T-helper 1 cell (primary cell): ENCODE data around the gene C19orf85.
"Not testable (repeated sequence)": the region's sequence is repeated elsewhere in the genome, so short reads cannot be mapped to it uniquely, and the experiment has no call there.

ENCODE experiments used
- DNase-seq, 5 donors: peaks; one replicate each; pipeline ENCODE4 v3.0.0-alpha.2; 2012 to 2020

C19orf85 gene

DNA sequence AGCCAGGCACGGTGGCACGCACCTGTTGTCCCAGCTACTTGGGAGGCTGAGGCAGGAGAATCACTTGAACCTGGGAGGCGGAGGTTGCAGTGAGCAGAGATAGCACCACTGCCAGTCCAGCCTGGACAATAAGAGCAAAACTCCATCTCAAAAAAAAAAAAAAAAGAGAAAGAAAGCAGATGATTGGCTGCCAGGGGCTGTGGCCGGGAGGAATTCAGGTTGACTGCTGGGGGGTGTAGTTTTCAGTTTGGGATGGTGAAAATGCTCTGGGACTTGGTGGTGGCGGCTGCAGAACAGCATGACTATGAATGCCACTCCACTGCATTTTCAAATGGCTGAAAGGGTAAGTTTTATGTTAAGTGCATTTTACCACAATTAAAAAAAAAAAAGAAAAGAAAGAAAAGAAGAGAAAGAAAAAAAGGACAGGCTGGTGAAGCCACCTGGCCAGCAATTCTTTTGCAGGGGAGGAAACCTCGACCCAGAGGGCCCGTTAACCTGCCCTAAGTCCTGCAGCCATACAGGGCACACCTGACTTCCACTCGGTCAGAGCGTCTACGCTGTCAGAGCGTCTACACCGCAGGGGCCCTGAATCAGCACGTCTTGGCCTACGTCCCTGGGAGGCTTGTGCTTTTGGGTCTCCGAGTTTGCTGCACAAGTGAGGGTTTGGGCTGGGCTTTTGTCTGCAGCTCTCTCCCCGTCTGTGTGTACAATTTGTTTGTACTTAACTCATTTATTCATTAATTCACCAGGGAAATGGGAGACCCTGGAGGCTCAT lies 6.7 kb downstream of the C19orf85 start:
- no peak for DNase-seq

DNA sequence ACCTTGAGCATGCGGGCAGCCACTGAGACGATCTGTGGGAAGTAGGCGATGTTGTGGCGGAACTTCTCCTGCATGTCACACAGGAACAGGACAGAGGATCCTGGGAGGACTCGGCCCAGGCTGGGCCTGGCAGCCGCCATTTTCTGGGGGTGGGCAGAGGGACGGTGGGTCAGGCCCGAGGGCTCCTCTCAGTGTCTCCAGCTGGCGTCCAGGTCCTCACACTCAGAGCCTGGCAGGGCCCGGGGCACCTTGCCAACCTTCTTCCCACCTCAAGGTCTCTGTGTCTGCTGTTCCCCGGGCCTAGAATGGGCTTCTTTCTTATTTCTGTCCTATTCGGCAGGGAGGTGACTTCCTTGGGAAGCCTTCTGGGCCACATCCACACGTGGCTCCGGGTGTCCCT lies 8.2 kb downstream of the C19orf85 start:
- no peak for DNase-seq

GRCh38 chr19:55455576-55456235 lies 8.8 kb downstream of the C19orf85 start:
- no peak for DNase-seq

DNA sequence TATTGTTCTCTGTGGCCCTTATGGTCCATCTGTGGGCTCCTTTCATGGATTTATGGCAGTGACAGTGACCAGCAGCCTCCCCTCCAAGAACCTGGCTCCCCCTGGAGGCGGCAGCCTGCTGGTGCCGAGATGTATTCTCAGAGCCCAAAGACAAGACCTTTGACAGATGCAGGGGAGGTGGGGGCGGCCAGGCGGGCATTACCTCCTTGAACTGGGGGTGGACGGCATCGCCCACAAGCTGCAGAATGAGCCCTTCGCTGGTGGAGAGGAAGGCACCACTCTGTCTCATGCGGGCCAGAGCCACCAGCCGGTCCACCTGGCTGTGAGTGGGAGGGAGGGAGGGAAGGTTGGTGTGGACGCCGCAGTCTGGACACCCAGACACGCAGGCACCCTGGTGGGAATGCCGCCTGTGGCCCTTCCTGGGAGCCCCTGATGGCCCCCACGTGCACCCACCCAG lies 9.7 kb downstream of the C19orf85 start:
- peak in 3 of 5 donors; percentile 28 to 41 (median 34) for DNase-seq

DNA sequence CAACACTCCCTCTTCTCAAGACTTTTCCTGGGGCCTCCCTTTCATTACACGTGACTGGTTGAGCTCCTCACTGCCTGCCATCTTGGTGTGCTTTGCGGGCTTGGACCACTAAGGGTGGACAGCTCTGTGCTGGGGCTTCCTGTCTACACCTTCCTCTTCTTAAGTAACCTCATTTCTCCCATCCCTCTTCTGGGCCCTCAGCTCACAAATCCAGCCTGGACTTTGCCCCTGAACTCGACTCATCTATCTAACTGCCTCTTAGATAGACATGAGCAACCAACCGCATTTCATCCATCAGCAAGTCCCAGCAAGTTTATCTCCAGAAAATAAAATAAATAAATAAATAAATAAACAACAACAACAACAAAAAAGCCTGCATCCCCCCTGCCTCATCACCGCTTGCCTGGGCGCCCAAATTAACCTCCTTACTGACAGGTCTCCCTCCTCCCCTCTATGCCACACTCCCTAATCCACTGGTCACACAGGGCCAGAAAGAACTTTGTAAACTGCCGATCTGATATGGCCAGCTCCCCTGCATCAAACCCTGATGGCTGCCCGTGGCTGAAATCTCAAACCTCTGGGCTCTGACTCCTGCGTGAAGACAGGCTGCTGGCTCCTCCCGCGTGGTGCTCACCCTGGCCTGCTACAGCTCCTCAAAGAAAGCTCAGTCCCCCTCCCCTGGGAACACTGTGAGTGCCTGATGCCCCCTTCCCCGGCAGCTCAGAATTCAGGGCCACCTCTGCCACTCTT lies 10.9 kb downstream of the C19orf85 start:
- DNase-seq: no peak

GRCh38 chr19:55452749-55453346 lies 11.7 kb downstream of the C19orf85 start:
- peak in 2 of 5 donors; percentile 31 to 39 for DNase-seq

DNA sequence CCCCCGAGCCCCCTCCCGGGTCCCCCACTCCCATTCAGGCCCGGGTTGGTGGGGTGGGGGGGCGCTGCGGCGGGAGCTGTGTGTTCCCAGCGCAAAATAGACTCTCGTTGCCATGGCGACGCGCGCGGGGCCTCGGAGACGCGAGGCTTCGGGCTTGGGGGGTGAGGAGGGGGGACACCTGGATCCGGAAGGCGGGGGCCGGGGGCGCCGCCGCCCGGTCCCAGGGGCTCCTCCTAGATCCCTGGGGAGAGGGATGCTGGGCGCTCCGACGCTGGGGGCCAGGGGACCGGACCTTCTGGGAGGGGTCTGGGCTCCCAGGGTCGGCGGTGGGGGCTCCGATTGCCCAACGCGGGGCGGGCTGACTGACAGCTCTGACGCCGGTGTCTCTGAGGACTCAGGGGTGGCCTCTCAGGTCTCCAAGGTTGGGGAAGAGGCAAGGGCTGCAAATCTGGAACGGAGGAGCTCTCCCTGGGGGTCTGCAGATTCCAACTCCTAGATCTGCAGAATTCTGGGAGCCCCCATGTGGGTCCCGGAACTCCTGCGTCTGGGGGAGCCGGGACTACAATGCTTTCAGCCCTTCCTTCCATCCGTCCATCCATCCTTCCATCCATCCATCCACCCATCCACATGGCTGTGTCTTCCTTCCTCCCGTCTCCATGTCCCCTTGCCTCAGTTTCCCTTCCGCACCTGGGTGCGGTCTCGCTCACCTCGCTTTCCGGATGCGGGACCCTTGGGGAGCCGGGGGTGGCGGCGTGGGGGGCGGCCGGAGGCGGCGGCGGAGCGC lies 12.4 kb downstream of the C19orf85 start:
- peak in 1 of 5 donors; percentile 34 for DNase-seq

DNA sequence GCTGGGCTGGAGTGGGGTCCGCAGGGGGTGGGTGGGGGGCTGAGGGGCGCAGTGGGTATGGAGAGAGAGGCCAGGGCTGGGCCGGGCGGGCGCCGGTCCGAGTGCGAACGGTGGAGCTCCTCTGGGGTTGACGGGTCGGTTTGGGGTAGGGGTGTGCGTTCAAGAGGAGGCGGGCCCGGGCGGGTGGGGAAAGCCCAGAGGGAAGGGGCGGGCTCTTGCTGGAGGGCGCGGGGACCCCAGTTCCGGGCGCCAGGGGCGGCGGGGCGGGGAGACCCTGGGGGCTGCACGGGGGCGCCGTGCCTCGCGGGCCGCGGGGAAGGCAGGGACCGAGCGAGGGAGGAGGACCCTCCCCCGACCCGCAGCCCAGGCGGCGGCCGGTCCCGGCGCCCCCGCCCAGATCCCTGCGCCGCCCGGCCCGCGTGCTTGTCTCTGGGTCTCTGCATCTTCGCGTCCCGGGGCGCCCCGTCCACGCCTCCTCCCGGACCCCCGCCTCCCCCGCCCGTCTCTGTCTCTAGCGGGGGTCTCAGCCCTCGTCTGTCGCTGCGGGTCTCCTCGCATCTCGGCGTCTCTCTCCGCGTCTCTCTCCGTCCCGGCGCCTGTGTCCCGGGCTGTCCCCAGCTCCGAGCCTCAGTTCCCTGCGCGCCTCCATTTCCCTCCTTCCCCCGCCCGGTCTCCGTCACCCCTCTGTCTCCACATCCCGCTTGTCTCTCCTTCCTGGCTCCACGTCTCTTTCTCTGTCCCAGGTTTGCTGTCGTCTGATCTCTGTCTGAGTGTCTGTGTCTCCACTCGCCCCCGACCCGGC lies 13.2 kb downstream of the C19orf85 start:
- DNase-seq: peak in 1 of 5 donors; percentile 22

DNA sequence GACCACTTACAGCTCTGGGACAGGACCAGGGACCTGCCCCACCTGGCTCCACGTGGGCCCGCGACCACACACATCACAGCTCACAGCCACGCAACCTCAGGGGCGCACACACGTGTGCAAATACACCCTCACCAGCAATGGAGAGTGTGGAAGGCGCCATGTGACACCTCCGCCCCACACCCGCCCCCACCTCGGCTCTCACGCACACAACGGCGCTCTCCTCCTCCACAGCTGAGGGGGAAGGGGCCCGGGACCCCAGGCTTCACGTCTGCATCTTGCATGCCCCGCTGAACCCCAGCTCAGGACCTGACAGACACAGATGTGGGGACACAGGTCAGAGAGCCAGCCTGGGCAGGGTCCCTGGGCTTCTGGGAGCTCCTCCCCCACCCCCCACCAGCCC lies 15.1 kb downstream of the C19orf85 start:
- DNase-seq: no peak

- DNase-seq: not testable (repeated sequence)
These were observed 16.4 kb downstream of the C19orf85 start for GRCh38 chr19:55448175-55448490.

- DNase-seq: no peak
These were observed 17.0 kb downstream of the C19orf85 start for GRCh38 chr19:55447421-55448174.

DNA sequence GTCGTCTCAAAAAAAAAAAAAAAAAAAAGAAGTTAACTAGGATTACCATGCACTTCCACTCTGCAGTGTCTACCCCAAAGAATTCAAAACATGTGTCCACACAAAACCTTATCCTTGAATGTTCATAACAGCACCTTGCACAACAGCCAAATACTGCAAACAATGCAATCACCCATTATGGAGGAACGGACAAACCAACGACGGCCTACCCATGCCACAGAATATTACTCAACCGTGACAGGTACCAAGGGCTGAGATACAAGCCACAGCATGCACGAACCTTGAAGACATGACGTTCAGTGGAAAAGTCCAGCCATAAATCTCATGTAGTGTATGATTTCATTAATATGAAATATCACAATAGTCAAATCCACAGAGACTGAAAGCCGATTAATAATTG lies 18.5 kb downstream of the C19orf85 start:
- no peak for DNase-seq

DNA sequence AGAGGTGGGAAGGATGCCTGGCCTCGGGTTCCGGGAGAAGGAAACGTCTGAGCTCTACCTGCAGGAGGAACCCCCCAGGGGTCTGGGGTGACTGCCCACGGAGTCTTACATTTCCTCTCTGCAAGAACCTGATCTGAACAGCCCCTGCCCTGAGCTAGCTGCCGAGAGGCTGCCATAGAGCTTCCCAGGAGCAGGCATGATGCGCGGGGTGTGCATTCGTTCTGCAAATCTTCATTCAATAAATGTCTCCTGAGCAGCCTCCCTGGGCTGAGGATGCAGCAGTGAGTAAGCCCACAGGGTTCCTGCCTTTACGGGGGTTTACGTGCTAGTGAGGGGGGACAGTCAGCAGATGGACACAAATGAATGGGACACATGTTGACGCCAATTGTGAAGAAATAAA lies 19.9 kb downstream of the C19orf85 start:
- DNase-seq: no peak

- no peak for DNase-seq
These were observed 20.6 kb downstream of the C19orf85 start for GRCh38 chr19:55443824-55444480.

GRCh38 chr19:55443045-55443823 lies 21.3 kb downstream of the C19orf85 start, which contains the start of gene SHISA7:
TSS of gene SHISA7 (minus strand) at chr19:55443300. CDS start at chr19:55442863, 437 bp downstream.
- DNase-seq: no peak

- DNase-seq: no peak
These were observed 22.1 kb downstream of the C19orf85 start for GRCh38 chr19:55442372-55442961.

DNA sequence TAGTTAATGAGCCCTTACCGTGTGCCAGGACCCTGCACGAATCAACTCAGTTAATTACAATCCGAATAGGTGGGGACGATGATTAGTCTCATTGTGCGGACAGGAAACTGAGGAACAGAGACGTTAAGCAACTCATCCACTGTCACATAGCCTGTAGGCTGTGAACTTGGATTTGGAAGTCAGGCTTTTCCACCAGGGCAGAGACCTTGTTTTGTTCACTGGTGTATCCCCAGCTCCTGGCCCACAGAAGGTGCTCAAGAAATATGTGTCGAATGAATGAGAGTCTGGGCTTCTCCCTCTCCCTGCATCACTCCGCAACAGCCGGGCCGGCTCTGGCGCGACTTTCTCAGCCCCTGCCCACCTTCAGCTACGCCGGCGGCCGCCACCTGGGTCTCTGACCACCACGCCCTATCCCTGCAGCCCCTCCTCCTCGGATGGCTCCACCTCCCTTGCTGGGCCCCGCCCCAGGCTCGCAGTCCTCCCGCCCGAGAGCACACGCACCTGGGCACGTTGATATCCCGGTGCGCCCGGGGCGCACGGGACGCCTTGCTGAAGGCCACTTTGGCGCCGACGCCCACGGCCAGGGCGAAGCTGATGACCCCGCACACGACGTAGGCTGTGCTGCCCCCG lies 22.7 kb downstream of the C19orf85 start:
- DNase-seq: no peak

DNA sequence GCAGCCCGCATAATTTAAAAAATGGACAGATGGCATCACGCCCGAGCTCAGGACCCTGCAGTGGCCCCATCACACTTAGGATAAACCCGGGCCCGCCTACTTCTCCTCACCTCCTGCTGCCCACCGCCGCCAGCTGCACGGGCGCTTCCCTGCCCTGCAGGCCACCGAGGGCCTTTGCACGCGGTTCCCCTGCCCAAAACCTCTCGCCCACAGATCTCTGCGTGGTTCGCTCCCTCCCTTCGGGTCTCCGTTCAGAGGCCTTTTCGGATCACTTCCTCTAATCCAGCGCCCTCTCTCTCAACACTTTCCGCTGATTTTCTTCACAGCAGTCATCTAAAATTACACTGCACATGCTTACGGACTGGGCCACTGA lies 23.2 kb downstream of the C19orf85 start:
- no peak for DNase-seq
